Measurements from ENCODE around the gene UBC. TPM values are rescaled to one million over a fixed set of nuclear protein-coding genes. Genes with fewer than 3 reads are reported as not detected.

UBC gene
- 2,164 and 2,732 TPM in 2 replicates for total RNA-seq

DNA sequence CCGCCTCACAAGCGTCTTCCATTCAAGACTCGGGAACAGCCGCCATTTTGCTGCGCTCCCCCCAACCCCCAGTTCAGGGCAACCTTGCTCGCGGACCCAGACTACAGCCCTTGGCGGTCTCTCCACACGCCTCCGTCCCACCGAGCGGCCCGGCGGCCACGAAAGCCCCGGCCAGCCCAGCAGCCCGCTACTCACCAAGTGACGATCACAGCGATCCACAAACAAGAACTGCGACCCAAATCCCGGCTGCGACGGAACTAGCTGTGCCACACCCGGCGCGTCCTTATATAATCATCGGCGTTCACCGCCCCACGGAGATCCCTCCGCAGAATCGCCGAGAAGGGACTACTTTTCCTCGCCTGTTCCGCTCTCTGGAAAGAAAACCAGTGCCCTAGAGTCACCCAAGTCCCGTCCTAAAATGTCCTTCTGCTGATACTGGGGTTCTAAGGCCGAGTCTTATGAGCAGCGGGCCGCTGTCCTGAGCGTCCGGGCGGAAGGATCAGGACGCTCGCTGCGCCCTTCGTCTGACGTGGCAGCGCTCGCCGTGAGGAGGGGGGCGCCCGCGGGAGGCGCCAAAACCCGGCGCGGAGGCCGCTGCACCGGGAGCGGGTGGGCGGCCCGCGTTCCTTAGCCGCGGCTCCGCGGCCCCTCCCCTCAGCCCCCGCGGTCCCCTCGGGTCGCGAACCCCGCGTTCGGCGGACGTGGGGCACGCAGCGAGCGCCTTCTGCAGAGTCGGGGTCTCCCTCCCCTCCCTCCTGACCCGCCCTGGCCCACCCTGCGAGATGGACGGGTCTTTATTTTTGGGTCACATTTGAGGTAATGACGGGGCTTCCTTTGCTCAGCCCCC is at the start of gene UBC:
TSS of gene UBC (minus strand) at position 259 of the 847 bp plus-strand sequence. CDS start 879 bp downstream, outside the sequence.
- peak; percentile 51 for DNase-seq (ENCODE audit: low read depth)

- DNase-seq (ENCODE audit: low read depth), result no peak
Observed at GRCh38 chr12:124963211-124963610, 48.8 kb upstream of the UBC start.

- no peak for DNase-seq (ENCODE audit: low read depth)
Observed at GRCh38 chr12:124961055-124961454, 46.6 kb upstream of the UBC start.

DNA sequence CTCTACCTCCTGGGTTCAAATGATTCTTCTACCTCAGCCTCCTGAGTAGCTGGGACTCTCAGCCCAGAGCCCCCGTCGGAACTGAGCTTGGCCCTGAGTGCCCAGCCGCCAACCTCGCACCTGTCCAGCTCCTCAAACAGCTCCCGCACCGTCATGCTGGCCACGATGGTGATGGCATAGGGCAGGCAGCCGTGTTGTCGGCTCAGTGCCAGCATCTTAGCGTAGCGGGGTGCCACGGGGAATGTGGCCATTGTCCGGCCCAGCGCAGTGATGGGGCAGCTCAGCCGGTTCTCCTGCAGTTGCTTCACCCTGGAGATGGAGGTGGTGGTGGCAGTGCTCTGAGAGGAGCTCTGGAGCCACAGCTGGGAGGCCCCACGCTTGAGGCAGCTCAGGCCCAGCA is 42.1 kb upstream of the UBC start:
- no peak for DNase-seq (ENCODE audit: low read depth)

GRCh38 chr12:124954771-124955170 is 40.3 kb upstream of the UBC start:
- DNase-seq (ENCODE audit: low read depth), result no peak

DNA sequence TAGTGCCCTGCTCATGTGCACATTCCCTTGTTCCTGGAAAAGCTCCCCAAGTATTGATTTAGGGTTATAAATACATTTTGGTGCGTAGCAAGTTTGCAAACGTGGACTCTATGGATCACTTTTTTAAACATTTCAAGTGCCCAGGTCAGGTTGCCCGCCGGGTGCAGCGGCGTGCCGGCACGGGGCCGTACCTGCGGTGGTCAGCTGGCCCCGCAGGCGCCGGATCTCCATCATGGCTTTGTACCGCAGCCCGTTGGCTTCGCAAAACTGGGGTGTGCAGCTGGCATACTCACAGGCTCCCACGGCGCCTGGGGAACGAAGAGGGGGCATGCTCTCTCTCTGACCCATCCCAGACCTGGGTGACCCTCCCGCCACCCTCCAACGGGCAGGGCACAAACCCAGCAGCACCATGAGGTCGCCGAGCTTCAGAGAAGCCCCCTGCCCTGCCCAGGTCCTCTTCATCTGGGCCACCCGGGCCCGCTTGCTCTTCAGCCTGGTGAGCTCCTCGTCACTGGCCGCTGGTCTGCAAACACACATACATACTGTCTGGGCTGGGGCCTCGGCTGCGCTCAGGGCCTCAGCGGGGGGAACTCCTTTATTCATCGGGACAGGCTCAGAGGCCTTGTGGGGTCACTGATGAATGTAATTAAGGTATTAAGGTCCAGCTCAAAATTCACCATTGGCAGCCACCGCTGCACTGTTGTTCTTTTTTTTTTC is 39.4 kb upstream of the UBC start:
- DNase-seq (ENCODE audit: low read depth), result no peak

DNA sequence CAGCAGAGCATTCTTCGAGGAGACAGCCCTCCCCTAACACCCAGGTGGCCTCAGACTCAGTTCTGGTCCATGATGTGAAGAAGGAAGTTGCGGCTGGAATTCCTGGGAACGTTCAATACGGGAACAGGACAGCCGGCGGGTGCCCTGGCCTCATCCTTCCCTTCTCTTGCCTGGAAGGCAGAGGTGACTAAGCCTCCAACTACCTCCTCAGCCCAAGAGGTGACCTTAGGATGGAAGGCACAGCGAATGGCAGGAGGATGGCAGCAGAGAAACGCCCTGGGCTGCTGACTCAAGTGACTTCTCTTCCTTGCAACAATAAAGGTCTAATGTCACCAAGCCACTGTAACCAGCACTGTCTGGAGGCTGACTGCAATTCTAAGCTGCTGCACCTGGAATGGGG is 38.4 kb upstream of the UBC start:
- no peak for DNase-seq (ENCODE audit: low read depth)

DNA sequence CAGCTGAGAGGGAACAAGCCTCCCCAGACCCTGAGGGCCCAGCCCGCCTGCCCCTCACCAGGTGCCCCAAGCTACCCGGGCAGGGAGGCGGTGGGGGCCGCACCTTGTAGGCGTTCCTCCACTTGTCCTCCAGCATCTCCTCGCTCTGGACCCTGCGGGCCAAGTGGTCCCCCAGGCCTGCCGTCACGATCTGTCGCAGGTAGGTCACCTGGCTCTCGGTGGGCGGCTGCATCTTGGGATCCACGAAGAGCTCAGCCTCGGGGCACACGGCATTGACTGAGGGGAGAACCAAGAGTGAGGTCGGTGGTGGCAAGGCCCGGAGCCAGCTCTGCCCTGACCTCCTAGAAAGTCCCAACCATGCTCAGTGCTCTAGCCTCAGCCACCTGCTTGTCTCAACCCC is 37.8 kb upstream of the UBC start:
- DNase-seq (ENCODE audit: low read depth), result no peak

GRCh38 chr12:124949779-124950728 is 35.6 kb upstream of the UBC start:
- DNase-seq (ENCODE audit: low read depth), result no peak

DNA sequence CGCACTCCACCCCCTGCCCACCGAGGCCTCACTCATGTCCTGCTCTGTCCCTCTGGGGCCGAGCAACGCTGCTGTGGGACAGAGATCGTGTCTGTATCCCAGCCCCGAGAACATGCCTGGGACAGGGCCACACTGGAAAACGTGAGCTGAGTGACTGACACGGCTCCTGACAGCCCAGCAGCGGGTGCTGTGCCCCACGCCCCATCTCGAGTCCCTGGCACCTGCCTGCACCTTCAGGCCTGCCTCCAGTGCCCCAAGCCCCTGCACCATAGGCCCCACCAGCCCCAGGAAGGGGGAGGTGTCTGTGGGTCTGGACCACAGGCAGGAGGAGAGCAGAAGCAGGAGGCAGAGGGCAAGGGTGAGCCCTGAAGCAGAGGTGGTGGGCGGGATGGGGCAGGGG is 34.6 kb upstream of the UBC start:
- DNase-seq (ENCODE audit: low read depth), result no peak

GRCh38 chr12:124947561-124948398 is 33.3 kb upstream of the UBC start:
- DNase-seq (ENCODE audit: low read depth), result no peak

GRCh38 chr12:124947013-124947412 is 32.6 kb upstream of the UBC start:
- no peak for DNase-seq (ENCODE audit: low read depth)

- DNase-seq (ENCODE audit: low read depth), result no peak
Observed at GRCh38 chr12:124946447-124946793, 32.0 kb upstream of the UBC start.

- DNase-seq (ENCODE audit: low read depth), result no peak
Observed at GRCh38 chr12:124941170-124941527, 26.7 kb upstream of the UBC start.

DNA sequence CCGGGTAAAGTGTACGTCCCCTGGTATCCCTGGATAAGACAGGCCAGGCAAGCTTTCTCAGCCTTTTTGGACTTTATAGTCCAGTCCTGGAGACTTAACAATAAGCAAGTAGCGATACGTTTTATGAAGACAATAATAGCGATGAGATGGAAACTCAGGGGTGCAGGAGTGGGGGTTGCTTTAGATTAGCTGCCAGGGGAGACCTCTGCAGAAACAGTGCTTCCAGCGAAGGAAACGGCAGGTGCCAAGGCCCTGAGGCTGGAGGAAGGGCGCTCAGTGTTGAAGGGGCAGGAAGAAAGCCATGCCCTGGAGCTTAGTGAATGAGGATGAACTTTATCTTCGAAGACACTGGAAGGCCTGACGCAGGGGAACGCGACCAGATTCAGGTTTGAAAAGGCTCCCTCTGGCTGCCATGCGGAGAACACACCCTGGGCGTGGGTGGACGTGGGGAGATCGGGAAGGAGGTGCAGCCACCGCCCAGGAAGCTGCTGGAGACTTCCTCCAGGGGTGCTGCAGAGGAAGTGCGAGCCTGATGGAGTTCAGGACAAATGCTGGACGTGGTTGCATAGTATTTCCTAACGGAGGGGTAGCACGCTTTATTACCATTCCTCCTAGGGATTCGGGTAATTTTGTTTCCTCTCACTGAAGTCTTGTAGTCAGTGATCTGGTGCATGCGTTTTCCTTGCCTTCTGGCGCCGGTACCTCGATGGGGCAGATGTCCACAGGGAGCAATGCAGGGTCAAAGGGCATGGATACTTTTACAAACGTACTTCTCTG is 26.1 kb upstream of the UBC start:
- peak; percentile 84 for DNase-seq (ENCODE audit: low read depth)

DNA sequence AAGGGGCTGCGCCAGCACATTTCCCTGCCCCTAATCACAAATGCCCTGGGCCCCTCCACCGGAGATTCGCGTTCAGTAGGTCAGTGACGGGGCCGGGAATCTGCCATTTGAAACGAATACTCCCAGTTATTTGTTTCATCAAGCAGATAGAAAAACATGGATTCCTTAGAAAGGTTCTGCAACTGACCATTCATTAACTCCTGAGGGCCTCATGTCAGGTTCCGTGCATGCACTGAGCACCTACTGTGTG is 25.6 kb upstream of the UBC start:
- no peak for DNase-seq (ENCODE audit: low read depth)

- peak; percentile 80 for DNase-seq (ENCODE audit: low read depth)
Observed at GRCh38 chr12:124939421-124940142, 25.1 kb upstream of the UBC start.

DNA sequence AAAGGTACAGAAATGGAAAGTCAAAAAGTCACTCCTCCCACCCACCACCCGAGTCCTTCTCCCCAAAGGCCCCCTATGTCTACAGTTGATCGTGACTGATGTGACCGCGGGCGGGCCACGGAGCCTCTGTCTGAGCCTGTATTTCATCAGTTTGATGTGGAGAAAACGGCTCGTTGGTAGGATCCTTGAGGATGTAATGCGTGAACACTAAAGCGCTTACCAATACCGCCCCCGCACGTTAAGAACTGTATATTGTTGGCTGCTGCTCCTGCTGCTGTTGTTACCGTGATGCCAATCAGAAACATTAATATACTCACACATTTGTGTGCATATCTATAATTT is 24.6 kb upstream of the UBC start:
- peak; percentile 84 for DNase-seq (ENCODE audit: low read depth)

GRCh38 chr12:124938587-124938986 is 24.1 kb upstream of the UBC start:
- DNase-seq (ENCODE audit: low read depth), result peak; percentile 57

DNA sequence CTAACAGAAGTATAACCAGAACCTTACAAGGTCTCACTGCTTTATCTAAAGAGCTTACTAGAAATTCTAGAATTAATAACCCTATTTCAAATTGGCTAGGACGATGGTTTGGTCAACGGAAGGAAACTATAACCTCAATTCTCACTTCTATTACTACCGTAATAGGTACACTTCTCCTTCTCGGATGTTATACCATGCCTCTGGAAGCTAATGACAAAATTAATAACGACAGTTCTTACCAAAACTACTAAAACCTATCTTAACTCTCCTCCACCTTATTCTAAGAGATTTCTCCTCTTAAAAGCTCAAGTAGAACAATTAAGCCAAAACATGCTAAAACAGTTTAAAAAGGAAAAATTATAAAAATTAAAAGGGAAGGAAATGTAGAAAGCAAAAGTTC is 23.7 kb upstream of the UBC start:
- no peak for DNase-seq (ENCODE audit: low read depth)

All from renal cortical epithelial cell (primary cell).